Suppressor macrophage treated with lipopolysaccharide for 4 hours (primary cell): ENCODE data around the gene LAMB4.

Source experiments
- DNase-seq: peaks from one replicate; pipeline ENCODE4 v3.0.0-alpha.2; 2020

LAMB4 gene

GRCh38 chr7:108130261-108130660 lies at the start of gene LAMB4:
TSS of gene LAMB4 (minus strand) at chr7:108130361. CDS start at chr7:108123164, 7,197 bp downstream.
- DNase-seq: no peak

GRCh38 chr7:108178398-108178797 lies 48.2 kb upstream of the LAMB4 start:
- no peak for DNase-seq

- DNase-seq: no peak
Observed at GRCh38 chr7:108171164-108171563, 41.0 kb upstream of the LAMB4 start.

- no peak for DNase-seq
Observed at GRCh38 chr7:108170251-108170650, 40.1 kb upstream of the LAMB4 start.

DNA sequence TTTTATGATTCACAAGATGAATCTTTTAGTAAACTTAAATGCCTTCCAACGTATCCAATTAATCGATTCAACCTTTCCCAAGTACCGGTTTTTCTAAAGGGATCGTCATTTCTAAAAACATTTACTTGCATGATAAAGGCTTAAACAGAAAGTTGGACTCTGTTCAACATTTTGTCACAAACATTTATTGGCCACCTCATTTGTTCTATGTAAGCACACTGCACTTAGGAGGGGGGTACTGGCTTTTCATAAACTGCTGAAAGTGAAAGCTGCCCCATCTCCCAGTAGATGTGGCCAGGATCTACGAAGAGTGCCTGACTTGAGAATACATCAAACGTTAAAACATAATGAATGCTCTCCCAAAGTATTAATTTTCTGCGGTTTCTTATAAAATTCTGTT lies 37.3 kb upstream of the LAMB4 start:
- DNase-seq: no peak

DNA sequence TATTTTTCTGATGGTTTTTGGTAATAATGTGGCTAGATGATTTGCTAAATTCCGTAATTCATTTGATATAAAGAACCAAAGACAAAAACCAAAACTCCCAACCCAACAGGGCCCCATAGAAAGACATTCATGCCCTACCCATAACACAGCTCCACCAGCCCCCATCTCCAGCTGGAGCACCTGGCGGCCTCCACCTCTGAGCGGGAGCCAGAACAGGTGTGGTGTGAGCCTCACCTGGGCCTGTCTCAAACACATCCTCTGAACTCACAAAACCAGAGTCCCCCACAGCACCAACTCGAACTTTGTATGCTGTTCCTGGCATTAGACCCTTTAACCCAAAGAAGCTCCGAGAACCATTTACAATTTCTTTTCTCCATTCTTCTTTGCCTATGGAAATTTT lies 36.5 kb upstream of the LAMB4 start:
- no peak for DNase-seq

GRCh38 chr7:108165723-108166122 lies 35.6 kb upstream of the LAMB4 start:
- DNase-seq: no peak

- DNase-seq: no peak
Observed at GRCh38 chr7:108164946-108165345, 34.8 kb upstream of the LAMB4 start.

DNA sequence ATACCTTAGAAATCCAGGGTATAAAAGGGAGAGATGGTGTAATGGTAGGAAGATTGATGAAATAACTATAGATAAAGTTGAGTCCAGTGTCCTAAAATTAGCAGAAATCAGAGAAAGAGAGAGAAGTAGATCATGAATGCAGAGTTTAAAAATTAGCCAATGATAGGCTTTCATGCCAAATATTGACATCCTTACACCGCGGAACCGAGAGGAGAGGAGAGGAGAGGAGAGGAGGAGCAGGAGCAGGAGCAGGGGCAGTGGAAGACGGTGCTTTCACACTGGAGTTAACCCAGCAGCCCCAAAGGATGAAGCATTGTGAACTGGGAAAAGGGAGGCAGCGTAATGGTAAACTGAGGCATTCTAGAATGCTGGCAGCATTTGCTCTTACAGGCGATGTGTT lies 34.2 kb upstream of the LAMB4 start:
- DNase-seq: no peak

DNA sequence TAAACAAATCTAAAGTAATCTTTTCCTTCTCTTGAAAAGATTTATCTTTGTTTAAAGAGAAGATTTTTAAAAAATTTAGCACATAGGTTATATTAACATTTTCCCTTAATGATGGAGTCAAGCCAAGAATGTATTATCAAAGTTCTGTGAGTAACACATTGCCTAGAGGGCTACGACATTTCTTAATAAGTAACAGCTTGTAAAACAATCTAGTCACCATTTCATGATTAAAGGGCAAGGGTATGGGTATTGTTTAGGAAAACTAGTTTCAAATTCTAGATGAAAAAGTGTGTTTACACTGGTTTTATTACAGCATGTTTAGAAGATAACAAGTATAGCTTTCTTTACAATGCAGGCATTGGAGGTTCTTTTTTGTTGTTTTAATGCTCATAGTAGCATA lies 28.6 kb upstream of the LAMB4 start:
- no peak for DNase-seq

DNA sequence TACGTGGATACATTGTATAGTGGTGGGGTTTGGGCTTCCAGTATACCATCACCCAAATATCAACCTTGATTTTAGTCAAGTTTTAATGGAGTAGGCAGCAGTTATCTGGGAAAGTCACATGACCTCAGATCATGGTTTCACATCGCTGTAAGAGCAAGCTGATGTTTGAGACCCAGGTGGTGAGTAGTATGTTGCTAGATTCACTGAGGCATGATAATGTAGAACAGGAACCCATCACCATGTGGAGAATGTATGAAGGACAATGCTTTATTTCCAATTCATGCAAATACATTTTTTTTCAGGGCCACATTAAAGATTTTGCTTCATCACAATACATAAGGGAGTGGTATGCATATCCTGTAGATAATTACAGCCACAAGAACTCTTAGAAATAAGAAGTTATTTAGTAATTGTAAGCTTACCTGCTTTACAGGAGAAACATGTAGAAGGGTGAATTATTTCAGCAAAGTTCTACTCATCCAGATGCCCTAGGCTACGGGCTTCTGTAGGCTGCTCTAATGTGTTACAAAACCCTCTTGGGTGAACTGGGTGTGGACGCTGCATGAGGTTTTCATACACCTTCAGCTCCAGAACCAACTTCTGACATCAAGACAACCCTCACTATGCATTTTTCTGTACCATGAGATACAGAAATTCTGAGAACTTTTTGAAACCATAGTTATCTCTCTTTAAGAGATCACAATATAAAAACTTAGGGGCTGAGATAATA lies 27.6 kb upstream of the LAMB4 start:
- no peak for DNase-seq

GRCh38 chr7:108156897-108157605 lies 26.9 kb upstream of the LAMB4 start:
- DNase-seq: peak; percentile 68

GRCh38 chr7:108152198-108152597 lies 22.0 kb upstream of the LAMB4 start:
- no peak for DNase-seq

GRCh38 chr7:108149908-108150307 lies 19.7 kb upstream of the LAMB4 start:
- DNase-seq: peak; percentile 3

- no peak for DNase-seq
Observed at GRCh38 chr7:108149119-108149518, 19.0 kb upstream of the LAMB4 start.

GRCh38 chr7:108147031-108147563 lies 16.9 kb upstream of the LAMB4 start:
- DNase-seq: no peak

DNA sequence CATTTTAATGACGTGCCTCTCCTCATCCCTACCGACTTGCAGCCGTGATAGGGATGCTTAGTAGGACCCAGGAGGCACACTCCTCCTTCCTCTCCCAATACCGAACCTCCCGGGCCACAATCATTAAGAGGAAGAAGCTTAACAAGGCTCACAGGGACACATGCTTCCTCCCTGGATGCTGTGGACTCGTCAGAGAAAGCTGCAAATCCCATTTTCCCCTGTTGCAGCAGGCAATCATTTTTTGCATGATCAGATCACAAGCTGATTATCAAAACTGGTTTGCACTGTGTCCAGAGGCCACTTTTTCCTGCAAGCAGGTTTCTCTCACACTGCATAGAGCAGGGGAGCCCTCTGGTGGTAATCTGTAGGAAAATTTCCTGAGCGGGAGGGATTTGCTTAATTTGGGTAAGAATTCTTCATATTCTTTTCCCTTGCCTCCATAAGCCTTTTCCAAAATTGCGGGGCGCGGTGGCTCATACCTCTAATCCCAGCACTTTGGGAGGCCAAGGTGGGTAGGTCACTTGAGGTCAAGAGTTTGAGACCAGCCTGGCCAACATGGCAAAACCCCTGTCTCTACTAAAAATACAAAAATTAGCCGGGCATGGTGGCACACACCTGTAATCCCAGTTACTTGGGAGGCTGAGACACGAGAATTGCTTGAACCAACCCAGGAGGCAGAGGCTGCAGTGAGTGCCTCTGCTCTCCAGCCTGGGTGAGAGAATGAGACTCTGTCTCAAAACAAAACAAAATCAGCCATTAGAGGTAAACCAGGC lies 16.1 kb upstream of the LAMB4 start:
- peak; percentile 74 for DNase-seq

- no peak for DNase-seq
Observed at GRCh38 chr7:108145401-108145800, 15.2 kb upstream of the LAMB4 start.

- no peak for DNase-seq
Observed at GRCh38 chr7:108144931-108145330, 14.8 kb upstream of the LAMB4 start.

GRCh38 chr7:108143658-108144420 lies 13.7 kb upstream of the LAMB4 start:
- no peak for DNase-seq

GRCh38 chr7:108142675-108143259 lies 12.6 kb upstream of the LAMB4 start:
- no peak for DNase-seq

DNA sequence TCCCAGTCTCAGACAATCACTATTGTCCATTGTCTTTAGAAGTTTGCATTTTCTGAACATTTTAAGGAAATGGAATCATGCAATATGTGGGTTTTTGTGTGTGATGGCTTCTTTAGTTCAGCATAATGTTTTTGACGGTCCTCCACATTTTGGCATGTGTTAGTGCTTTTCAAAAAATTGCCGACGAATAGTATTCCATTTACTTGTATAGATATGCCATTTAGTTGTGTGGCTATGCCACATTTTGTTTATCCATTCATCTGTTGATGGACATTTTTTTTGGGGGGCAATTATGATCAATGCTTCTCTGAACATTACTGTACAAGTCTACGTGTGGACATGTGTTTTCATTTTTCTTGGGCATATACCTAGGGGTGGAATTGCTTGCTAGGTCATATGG lies 12.0 kb upstream of the LAMB4 start:
- DNase-seq: no peak
